NT2/D1 (cell line): ENCODE data around the gene RIPK1.

ENCODE experiments used
- SUZ12 ChIP-seq: IDR thresholded peaks from 2 replicates; pipeline ENCODE4 v1.6.1; 2011; ENCODE audit not compliant: insufficient read length, insufficient read depth; ENCODE audit errors: extremely low read depth
- YY1 ChIP-seq: IDR thresholded peaks from 2 replicates; pipeline ENCODE4 v1.6.1; 2011; ENCODE audit not compliant: insufficient read length, insufficient read depth
- ZNF274 ChIP-seq: IDR thresholded peaks from 2 replicates; pipeline ENCODE4 v1.6.1; 2011; ENCODE audit warnings: mild to moderate bottlenecking, low read depth, low read length

- no peak for TF ChIP-seq ZNF274
- no peak for TF ChIP-seq YY1
- no peak for TF ChIP-seq SUZ12
Measured at GRCh38 chr6:3045777-3046176, 22.5 kb upstream of the RIPK1 start.
